K562 (cell line): Measurements from ENCODE around the gene WSCD2. TPM values are rescaled to one million over a fixed set of nuclear protein-coding genes. Genes with fewer than 3 reads are reported as not detected.

Source experiments
- ATAC-seq: fragments of 200-7000 bp; cut with Tn5 transposase; 3 replicates; pipeline ENCODE4 v1.9.1; 2020; ENCODE audit warnings: moderate library complexity
- BruUV-seq: library from RNA; stranded (reverse); fragments of 400-500 nt; replicated peaks from 2 replicates; lab custom pipeline; 2021; lab: Mats Ljungman, UMichigan
- CTCF ChIA-PET: fragments of 300-600 bp; formaldehyde crosslinking; extraction: SDS; loops from one replicate; lab custom pipeline; 2021; ENCODE audit warnings: low intra/inter-chr PET ratio; lab: Yijun Ruan, JAX
- POLR2A ChIA-PET: fragments of 300-600, 350-650 bp; sonication (Branson Sonifier 250); formaldehyde crosslinking; extraction: SDS; loops from one replicate; lab custom pipeline; 2021; ENCODE audit warnings: antibody characterized with exemption, inconsistent platforms; lab: Yijun Ruan, JAX
- DNase-seq, 4 experiments: peaks; one replicate each; pipeline versions ENCODE4 v3.0.0 to v3.0.0-alpha.2; 2011 to 2018; ENCODE audit warnings: low spot score in 3 of 4, mixed read lengths in 3 of 4; ENCODE audit errors: extremely low read depth in 1 of 4
- FAIRE-seq: peaks from 2 replicates; lab custom pipeline; 2011; peaks lifted over from hg19 to GRCh38; lab: Jason Lieb, UNC
- H2AFZ ChIP-seq: 2 replicates; pipeline ENCODE4 v1.6.0; 2011; ENCODE audit warnings: low read depth, low read length, control low read depth, inconsistent platforms
- H3K27ac ChIP-seq: fragments of 200-600 bp; 3 replicates; pipeline ENCODE4 v1.8.0; 2011; ENCODE audit warnings: low read depth, mild to moderate bottlenecking, control low read depth, inconsistent platforms, low read length, moderate library complexity, mixed read lengths; ENCODE audit errors: extremely low read depth
- H3K27me3 ChIP-seq, 2 experiments: fragments of 300-600 bp in 1 of 2; 2 replicates in 1 of 2; 3 replicates in 1 of 2; pipeline versions ENCODE4 v1.6.0 to v1.8.0; 2011; ENCODE audit warnings: inconsistent platforms in 2 of 2, low read length in 2 of 2, mild to moderate bottlenecking in 1 of 2, mixed read lengths in 1 of 2, moderate library complexity in 1 of 2; ENCODE audit not compliant: control insufficient read depth in 2 of 2, insufficient read depth in 2 of 2
- H3K36me3 ChIP-seq: fragments of 300-600 bp; 3 replicates; pipeline ENCODE4 v1.8.0; 2011; ENCODE audit warnings: mild to moderate bottlenecking, low read length, inconsistent platforms; ENCODE audit not compliant: control insufficient read depth, insufficient read depth
- H3K4me1 ChIP-seq, 2 experiments: fragments of 200-600 bp in 1 of 2; replicated peaks in 1 of 2; 2 replicates in 1 of 2; 3 replicates in 1 of 2; pipeline versions ENCODE4 v1.5.1 to v1.8.0; 2011; ENCODE audit warnings: inconsistent platforms in 2 of 2, low read length in 2 of 2, mild to moderate bottlenecking in 1 of 2, mixed read lengths in 1 of 2, moderate library complexity in 1 of 2; ENCODE audit not compliant: control insufficient read depth in 2 of 2, insufficient read depth in 2 of 2
- H3K4me2 ChIP-seq: 2 replicates; pipeline ENCODE4 v1.6.1; 2011; ENCODE audit warnings: low read length, control low read depth, inconsistent platforms, mixed read lengths; ENCODE audit not compliant: insufficient read depth
- H3K4me3 ChIP-seq: fragments of 200-600 bp; sonication (generic), shearing (Covaris generic); 2 replicates; pipeline ENCODE4 v1.5.1; 2016; ENCODE audit warnings: control low read depth, inconsistent platforms
- H3K79me2 ChIP-seq: fragments of 200-600 bp; 3 replicates; pipeline ENCODE4 v1.8.0; 2011; ENCODE audit warnings: low read length, inconsistent platforms; ENCODE audit not compliant: control insufficient read depth, insufficient read depth
- H3K9ac ChIP-seq, 2 experiments: 2 replicates each; pipeline versions ENCODE4 v1.6.0 to v1.6.1; 2011; ENCODE audit warnings: low read depth in 2 of 2, low read length in 2 of 2, control low read depth in 1 of 2, inconsistent platforms in 1 of 2, mild to moderate bottlenecking in 1 of 2, mixed read lengths in 1 of 2; ENCODE audit not compliant: insufficient read depth in 1 of 2
- H3K9me1 ChIP-seq: one replicate; pipeline ENCODE4 v1.6.0; 2011; ENCODE audit warnings: inconsistent platforms, mild to moderate bottlenecking, low read length, moderate library complexity; ENCODE audit not compliant: control insufficient read depth, insufficient read depth
- H3K9me3 ChIP-seq: replicated peaks from 2 replicates; pipeline ENCODE4 v1.5.1; 2011; ENCODE audit warnings: low read depth, low read length, inconsistent platforms; ENCODE audit not compliant: control insufficient read depth, insufficient read depth
- H4K20me1 ChIP-seq: replicated peaks from 2 replicates; pipeline ENCODE4 v1.6.1; 2011; ENCODE audit warnings: low read length, inconsistent platforms, mixed read lengths; ENCODE audit not compliant: control insufficient read depth, insufficient read depth
- CTCFL ChIP-seq: IDR thresholded peaks from 2 replicates; pipeline ENCODE4 v1.6.1; 2011; ENCODE audit warnings: borderline replicate concordance, low read depth, mild to moderate bottlenecking, moderate library complexity, low read length; ENCODE audit not compliant: insufficient read depth, poor library complexity, severe bottlenecking
- KAT8 ChIP-seq: fragments of 450-650 bp; IDR thresholded peaks from 2 replicates; pipeline ENCODE4 v1.6.1; 2016; ENCODE audit warnings: low read depth, mild to moderate bottlenecking
- NR4A1 ChIP-seq, 2 experiments: fragments of 250-450 bp in 1 of 2; fragments of 450-650 bp in 1 of 2; sonication (Bioruptor Pico) in 1 of 2; IDR thresholded peaks; 2 replicates each; pipeline versions ENCODE4 v1.4.0 to v1.6.1; 2016 to 2020; ENCODE audit warnings: mild to moderate bottlenecking in 2 of 2, missing compliant biosample characterization in 1 of 2, missing genetic modification characterization in 1 of 2, moderate library complexity in 1 of 2
- RB1 ChIP-seq: fragments of 450-650 bp; IDR thresholded peaks from 2 replicates; pipeline ENCODE4 v1.6.1; 2017; ENCODE audit warnings: low read depth, mild to moderate bottlenecking
- THRAP3 ChIP-seq: fragments of 450-650 bp; IDR thresholded peaks from 2 replicates; pipeline ENCODE4 v1.6.1; 2016; ENCODE audit warnings: mild to moderate bottlenecking, inconsistent platforms, borderline replicate concordance
- ZFP36 ChIP-seq: fragments of 150-350 bp; IDR thresholded peaks from 2 replicates; pipeline ENCODE4 v1.6.1; 2018; ENCODE audit warnings: low read length, low read depth; ENCODE audit not compliant: partially characterized antibody
- ZNF24 ChIP-seq: fragments of 450-650 bp; IDR thresholded peaks from 2 replicates; pipeline ENCODE4 v1.6.1; 2016
- ZNF449 ChIP-seq: fragments of 250-450 bp; sonication (Bioruptor Pico); IDR thresholded peaks from 2 replicates; pipeline ENCODE4 v1.8.0; 2022; ENCODE audit warnings: moderate library complexity, mild to moderate bottlenecking, inconsistent platforms
- WGBS: fragments of 100-300 bp; shearing (Covaris generic); methylation state at CpG from one replicate; pipeline ENCODE4 v1.1.6; 2016; ENCODE audit warnings: low coverage, mixed read lengths; ENCODE audit not compliant: insufficient coverage; ENCODE audit errors: missing lambda C conversion rate; 5-methylcytosine and 5-hydroxymethylcytosine counted together
- in situ Hi-C: fragments of 300-500 bp; cut with MboI; formaldehyde crosslinking; loops from 4 replicates; pipeline ENCODE4 v1.15.0; 2018; ENCODE audit warnings: inconsistent platforms, mixed read lengths
- intact Hi-C: fragments of 100-400 bp; cut with micrococcal nuclease; formaldehyde crosslinking; loops from 2 replicates; pipeline ENCODE4 v1.14.2; 2022
- polyA plus RNA-seq, 8 experiments: library from polyadenylated mRNA; depleted of rRNA in 4 of 8; stranded (reverse) in 5 of 8; unstranded in 3 of 8; fragments of >200 nt; fragmentation: Nextera tagmentation in 2 of 8; fragmentation: Illumina TruSeq in 1 of 8; extraction: Ambion mirVana in 2 of 8; extraction: Trizol in 1 of 8; gene quantifications; 2 replicates each; pipeline versions ENCODE4 v1.2.1 to v1.2.3, GENCODE V29; 2011 to 2014; ENCODE audit warnings: inconsistent platforms in 1 of 8, missing spikeins in 1 of 8
- total RNA-seq, 7 experiments: library from RNA; depleted of rRNA in 6 of 7; stranded (reverse); fragments of >200 nt in 6 of 7; fragmentation: Illumina TruSeq in 2 of 7; extraction: Trizol in 2 of 7; gene quantifications; 2 replicates each; pipeline versions ENCODE4 v1.2.1 to v1.2.3, GENCODE V29; 2011 to 2021; ENCODE audit warnings: low replicate concordance in 1 of 7

WSCD2 gene
- total and polyA plus RNA-seq, 9 of the 15 experiments (the other 6 are each of a cell fraction or from before 2014, with no cell fraction given), result 0.72 to 14.1 (median 4.0) TPM

GRCh38 chr12:108109954-108110353 lies 19.1 kb upstream of the WSCD2 start (continued):
- no peak for TF ChIP-seq ZNF449 (CRISPR knock-in tag)
- peak; percentile 80 for TF ChIP-seq ZFP36
- TF ChIP-seq, all 486 proteins: peak for 7

- intact Hi-C loops (no loop called here), in situ Hi-C loops (no loop called here)
- no peak overlapping the region for H3K4me2 ChIP-seq
- H3K9ac ChIP-seq, result no peak overlapping the region
- no peaks in the 10 kb centered on the region for H3K36me3 ChIP-seq
- no TSS peak for BruUV-seq
- TF ChIP-seq NR4A1 (CRISPR knock-in tag; IDR thresholded peaks at IDR 0.05), result no peak
- TF ChIP-seq NR4A1 (tag; IDR thresholded peaks at IDR 0.05), result no peak
- no peak for TF ChIP-seq THRAP3
- no peak for TF ChIP-seq CTCFL
- no peak for TF ChIP-seq RB1
- no peak for TF ChIP-seq KAT8
- TF ChIP-seq ZNF24, result peak; percentile 97
- TF ChIP-seq, all 486 proteins: peak for 1
- FAIRE-seq, result no peak
- H3K4me1 ChIP-seq, result peaks cover 15 to 24% of the 10 kb centered on the region in 2 experiments; a peak in 4 of 5 replicates
- H3K9me1 ChIP-seq, result no peaks in the 10 kb centered on the region
- ChIA-PET CTCF (no interaction called here), POLR2A (interaction anchor here (0.6 kb wide), 1 partner anchor 29 kb away, joined by 3 read pairs; no protein-coding TSS in a partner anchor)
- no peak overlapping the region for H2AFZ ChIP-seq
- ATAC-seq, result no peak
- H3K4me3 ChIP-seq, result no peak overlapping the region
- no peak for DNase-seq
- H3K27ac ChIP-seq, result no peak overlapping the region
- H4K20me1 ChIP-seq, result no peaks in the 10 kb centered on the region
- no peaks in the 10 kb centered on the region for H3K27me3 ChIP-seq
- no peaks in the 10 kb centered on the region for H3K9me3 ChIP-seq
- no peaks in the 10 kb centered on the region for H3K79me2 ChIP-seq
- WGBS, result 91% methylated on average over 1 of the region's 1 CpG
These were observed 18.2 kb upstream of the WSCD2 start for GRCh38 chr12:108110844-108111243.
